Left lung (tissue), 10 donors: ENCODE measurements around the gene ZNF813. TPM values are rescaled to one million over a fixed set of nuclear protein-coding genes. Genes with fewer than 3 reads are reported as not detected.
A peak's percentile ranks its signal among the peaks of the same experiment; 100 is the strongest.
"Not testable (repeated sequence)": the region's sequence is repeated elsewhere in the genome, so short reads cannot be mapped to it uniquely, and the experiment has no call there.

Experiments used
- ATAC-seq: fragments of 200-7000 bp; cut with Tn5 transposase; one replicate; pipeline ENCODE4 v1.9.1; 2020; ENCODE audit warnings: moderate library complexity
- DNase-seq, 4 donors: peaks; one replicate each; pipeline ENCODE4 v3.0.0-alpha.2; 2013 to 2020
- H3K27ac ChIP-seq, 2 donors: fragments of 200-600 bp; sonication (generic) in 1 of 2; one replicate each; pipeline versions ENCODE4 v1.5.0 to v1.8.0; 2020 to 2021
- H3K27me3 ChIP-seq, 2 donors: fragments of 200-600 bp; sonication (generic) in 1 of 2; one replicate each; pipeline versions ENCODE4 v1.5.0 to v1.8.0; 2020 to 2021
- H3K36me3 ChIP-seq, 2 donors: fragments of 200-600 bp; sonication (generic) in 1 of 2; one replicate each; pipeline versions ENCODE4 v1.5.0 to v1.8.0; 2020 to 2021
- H3K4me1 ChIP-seq, 2 donors: fragments of 200-600 bp; one replicate each; pipeline ENCODE4 v1.8.0; 2021
- H3K4me3 ChIP-seq, 2 donors: fragments of 200-600 bp; sonication (generic) in 1 of 2; one replicate each; pipeline versions ENCODE4 v1.5.0 to v1.8.0; 2020 to 2021; ENCODE audit warnings: mild to moderate bottlenecking in 1 of 2
- H3K9me3 ChIP-seq, 2 donors: fragments of 200-600 bp; sonication (generic) in 1 of 2; one replicate each; pipeline versions ENCODE4 v1.5.0 to v1.8.0; 2020 to 2021
- intact Hi-C, 2 donors: fragments of 100-400 bp; cut with DNase I; formaldehyde crosslinking; loops; one replicate each; pipeline versions ENCODE4 v1.11.2 to v1.14.2; 2022
- polyA plus RNA-seq, 6 donors: library from polyadenylated mRNA; unstranded; fragments of 120-200 nt; gene quantifications; one replicate each; pipeline ENCODE4 v1.2.1, GENCODE V29; 2013; ENCODE audit not compliant: insufficient read length in 6 of 6
- total RNA-seq, 2 donors: library from RNA; stranded (reverse); fragmentation: NEBNext Ultra II Directional; extraction: Animal tissue kit (Norgen Biotek cat#: 25700); gene quantifications; one replicate each; pipeline ENCODE4 v1.2.1, GENCODE V29; 2021
- TF ChIP-seq, protein P1 (sequence below), 2 donors: fragments of 200-600 bp; sonication (generic) in 1 of 2; IDR thresholded peaks; one replicate each; pipeline versions ENCODE4 v1.5.0 to v1.8.0; 2021; ENCODE audit warnings: antibody characterized with exemption in 2 of 2
- donor health status: DM: no; HTN: yes; CAD: no.
- donor health status: DM: no; HTN: no; CAD: no.

Gene ZNF813
- total and polyA plus RNA-seq, 8 donors = 5.2 to 6.5 (median 5.8) TPM

GRCh38 chr19:53503671-53504364 is 36.3 kb downstream of the ZNF813 start:
- ATAC-seq = peak; percentile 67
- H3K27ac ChIP-seq, H3K4me1 ChIP-seq, intact Hi-C loops, H3K4me3 ChIP-seq, DNase-seq, H3K36me3 ChIP-seq, H3K9me3 ChIP-seq: not testable (repeated sequence)
- peaks cover 0 to 21% of the 10 kb centered on the region in 2 donors for H3K27me3 ChIP-seq

DNA sequence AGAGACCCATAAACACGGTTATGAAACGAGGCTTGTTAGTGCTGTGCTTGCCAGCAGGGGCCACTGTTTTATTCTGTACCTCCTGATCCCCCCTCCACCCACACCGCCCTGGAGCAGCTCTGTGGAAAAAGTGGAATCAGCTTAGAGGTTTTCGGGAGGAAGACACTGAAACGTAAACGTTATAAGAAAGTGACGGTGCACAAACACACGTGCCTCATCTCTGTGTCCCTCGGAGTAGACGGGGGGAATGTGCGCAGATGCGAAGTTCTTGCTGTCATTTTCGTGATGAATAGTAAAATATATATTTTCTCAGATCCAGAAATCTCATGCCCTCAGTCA is 36.8 kb downstream of the ZNF813 start:
- Histone ChIP-seq H3K27ac (peak overlapping the region in 1 of 2 donors; percentile 25), H3K4me3 (peak overlapping the region in 1 of 2 donors; percentile 7), H3K27me3 (peaks cover 0 to 21% of the 10 kb centered on the region in 2 donors)
- intact Hi-C loops, H3K4me1 ChIP-seq, H3K9me3 ChIP-seq, H3K36me3 ChIP-seq: not testable (repeated sequence)
- ATAC-seq = peak; percentile 87
- DNase-seq = peak in 1 of 4 donors; percentile 42

- DNase-seq (peak in 1 of 4 donors; percentile 40), ATAC-seq (peak; percentile 17)
- Histone ChIP-seq H3K9me3 (no peaks in the 10 kb centered on the region), H3K36me3 (no peaks in the 10 kb centered on the region), H3K4me3 (peak overlapping the region in 1 of 2 donors; percentile 7), H3K27ac (peak overlapping the region in 1 of 2 donors; percentile 25), H3K4me1 (no peaks in the 10 kb centered on the region), H3K27me3 (peaks cover 0 to 21% of the 10 kb centered on the region in 2 donors)
- TF ChIP-seq, protein P1, sequence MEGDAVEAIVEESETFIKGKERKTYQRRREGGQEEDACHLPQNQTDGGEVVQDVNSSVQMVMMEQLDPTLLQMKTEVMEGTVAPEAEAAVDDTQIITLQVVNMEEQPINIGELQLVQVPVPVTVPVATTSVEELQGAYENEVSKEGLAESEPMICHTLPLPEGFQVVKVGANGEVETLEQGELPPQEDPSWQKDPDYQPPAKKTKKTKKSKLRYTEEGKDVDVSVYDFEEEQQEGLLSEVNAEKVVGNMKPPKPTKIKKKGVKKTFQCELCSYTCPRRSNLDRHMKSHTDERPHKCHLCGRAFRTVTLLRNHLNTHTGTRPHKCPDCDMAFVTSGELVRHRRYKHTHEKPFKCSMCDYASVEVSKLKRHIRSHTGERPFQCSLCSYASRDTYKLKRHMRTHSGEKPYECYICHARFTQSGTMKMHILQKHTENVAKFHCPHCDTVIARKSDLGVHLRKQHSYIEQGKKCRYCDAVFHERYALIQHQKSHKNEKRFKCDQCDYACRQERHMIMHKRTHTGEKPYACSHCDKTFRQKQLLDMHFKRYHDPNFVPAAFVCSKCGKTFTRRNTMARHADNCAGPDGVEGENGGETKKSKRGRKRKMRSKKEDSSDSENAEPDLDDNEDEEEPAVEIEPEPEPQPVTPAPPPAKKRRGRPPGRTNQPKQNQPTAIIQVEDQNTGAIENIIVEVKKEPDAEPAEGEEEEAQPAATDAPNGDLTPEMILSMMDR (IDR thresholded peaks at IDR 0.05) = no peak
- intact Hi-C loops = no loop called here
Observed at GRCh38 chr19:53504885-53505284, 37.4 kb downstream of the ZNF813 start.

- H3K27ac ChIP-seq = no peak overlapping the region
- TF ChIP-seq, protein P1 (IDR thresholded peaks at IDR 0.05) = no peak
- intact Hi-C loops = no loop called here
Observed at GRCh38 chr19:53506728-53507127, 39.2 kb downstream of the ZNF813 start.

GRCh38 chr19:53507523-53508442 is 40.2 kb downstream of the ZNF813 start:
- intact Hi-C loops = no loop called here
- H3K4me1 ChIP-seq = no peaks in the 10 kb centered on the region
- peaks cover 0 to 20% of the 10 kb centered on the region in 2 donors for H3K27me3 ChIP-seq
- no peak overlapping the region for H3K27ac ChIP-seq
- no peak overlapping the region for H3K4me3 ChIP-seq
- ATAC-seq (no peak), DNase-seq (no peak)
- H3K36me3 ChIP-seq = no peaks in the 10 kb centered on the region
- H3K9me3 ChIP-seq = no peaks in the 10 kb centered on the region
- TF ChIP-seq, protein P1 (IDR thresholded peaks at IDR 0.05) = no peak

More at GRCh38 chr19:53506728-53507127, 39.2 kb downstream of the ZNF813 start:
- Histone ChIP-seq H3K36me3 (no peaks in the 10 kb centered on the region), H3K4me3 (no peak overlapping the region), H3K27me3 (peaks cover 0 to 21% of the 10 kb centered on the region in 2 donors), H3K9me3 (no peaks in the 10 kb centered on the region), H3K4me1 (no peaks in the 10 kb centered on the region)
- ATAC-seq (no peak), DNase-seq (no peak)

DNA sequence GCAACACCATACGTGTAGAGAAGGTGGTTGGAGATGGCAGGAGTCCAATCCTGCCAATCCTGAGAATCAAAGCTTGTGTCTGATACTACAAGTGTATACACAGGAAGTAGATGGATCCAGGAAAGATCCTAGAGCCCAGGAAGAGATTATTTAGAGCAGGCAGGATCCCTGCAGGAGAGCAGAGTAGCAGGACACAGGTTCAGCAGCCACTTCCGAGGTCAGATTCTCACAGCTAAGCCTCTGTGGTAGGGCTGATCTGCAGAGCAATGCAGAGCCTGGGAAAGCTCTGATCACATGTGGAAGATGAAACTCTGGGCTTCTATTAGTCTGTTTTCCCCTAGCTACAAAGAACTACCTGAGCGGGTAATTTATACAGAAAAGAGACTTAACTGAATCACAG is 41.9 kb downstream of the ZNF813 start:
- no peak overlapping the region for H3K27ac ChIP-seq

More for the DNA sequence above, 41.9 kb downstream of the ZNF813 start:
- TF ChIP-seq, protein P1 (IDR thresholded peaks at IDR 0.05) = no peak
- no peaks in the 10 kb centered on the region for H3K4me1 ChIP-seq
- intact Hi-C loops = no loop called here
- DNase-seq = no peak
- H3K4me3 ChIP-seq = no peak overlapping the region
- no peaks in the 10 kb centered on the region for H3K9me3 ChIP-seq
- peaks cover 0 to 14% of the 10 kb centered on the region in 2 donors for H3K27me3 ChIP-seq
- no peaks in the 10 kb centered on the region for H3K36me3 ChIP-seq
- no peak for ATAC-seq
